Hair follicle dermal papilla cell (primary cell): ENCODE data around the gene RFFL. TPM values are rescaled to one million over a fixed set of nuclear protein-coding genes. Genes with fewer than 3 reads are reported as not detected.

Experiments
- small RNA-seq: library from RNA; depleted of rRNA; stranded (forward); fragments of <200 nt; gene quantifications from one replicate; pipeline ENCODE3, GENCODE V24; 2012
- total RNA-seq: library from RNA; depleted of rRNA; stranded (reverse); fragments of >200 nt; gene quantifications from 2 replicates; pipeline ENCODE4 v1.2.3, GENCODE V29; 2012

Gene RFFL
- 11.7 and 16.1 TPM in 2 replicates for total RNA-seq

GRCh38 chr17:35063514-35064223 is at the start of gene RFFL:
RFFL (minus strand) TSS chr17:35063707; CDS start chr17:35026553, 37,154 bp downstream.

GRCh38 chr17:34980353-34980680 is 83.2 kb downstream of the RFFL start, which contains the start of gene LIG3:
LIG3 (plus strand) TSS chr17:34980512; CDS start chr17:34983006, 2,494 bp downstream.

GRCh38 chr17:34961093-34961911 is 102.2 kb downstream of the RFFL start, which contains the start of the genes CCT6B and ZNF830:
CCT6B (minus strand) TSS chr17:34961460; CDS start chr17:34961393, 67 bp downstream.
ZNF830 (plus strand) TSS chr17:34961540; CDS start chr17:34961567, 27 bp downstream.

Small RNA genes within 50 kb of the gene (small RNA-seq; reads per million reads assigned to genes)
- gene AC004223.1 (0.93 reads per million, percentile 16 among the genes with 10 or more reads in this experiment), gene RNU6-840P (not detected)

Other genes with a start within 250 kb of the RFFL start
- gene CCT6B, start 102.2 kb downstream of the RFFL start, total RNA-seq, result 3.0 and 3.2 TPM in 2 replicates
- gene ZNF830, start 102.2 kb downstream of the RFFL start, total RNA-seq, result 8.1 and 9.1 TPM in 2 replicates
- 30.8 and 47.9 TPM in 2 replicates for gene LIG3, start 83.2 kb downstream of the RFFL start, total RNA-seq
- 19.7 and 21.4 TPM in 2 replicates for gene RAD51D, start 56.2 kb upstream of the RFFL start, total RNA-seq
- gene FNDC8, start 57.9 kb upstream of the RFFL start, total RNA-seq, result not detected in 2 replicates
- gene NLE1, start 78.6 kb upstream of the RFFL start, total RNA-seq, result 17.4 and 19.2 TPM in 2 replicates
- gene UNC45B, start 84.1 kb upstream of the RFFL start, total RNA-seq, result not detected in 2 replicates
- gene SLC35G3, start 130.7 kb upstream of the RFFL start, total RNA-seq, result not detected in 2 replicates
- gene SLFN5, start 179.4 kb upstream of the RFFL start, total RNA-seq, result 96.9 and 115 TPM in 2 replicates